ENCODE data around the gene CACNA1G. TPM values are rescaled to one million over a fixed set of nuclear protein-coding genes. Genes with fewer than 3 reads are reported as not detected.

The CACNA1G gene
- total RNA-seq, 1 donor from 2014 or later, result 0.10 TPM

DNA sequence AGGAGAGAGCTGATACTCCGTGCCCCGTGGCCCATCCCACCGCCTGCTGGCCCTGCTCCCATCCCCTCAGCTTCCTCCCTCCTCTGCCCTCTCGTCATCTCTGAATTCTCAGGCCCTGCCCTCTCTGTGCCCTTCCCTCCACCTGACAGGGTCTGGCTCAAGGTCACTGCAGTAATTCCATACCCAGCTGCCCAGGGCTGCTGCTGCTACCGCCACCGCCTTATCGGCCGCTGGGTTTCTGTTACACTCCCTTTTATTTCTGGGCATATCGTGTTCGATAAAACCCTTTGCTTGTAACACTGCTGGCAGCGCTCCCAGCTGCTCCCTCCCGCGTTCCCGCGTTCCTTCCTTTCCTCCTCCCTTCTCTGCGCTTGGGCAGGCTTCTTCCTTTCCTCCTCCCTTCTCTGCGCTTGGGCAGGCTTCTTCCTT lies 26.8 kb upstream of the CACNA1G start:
- peak; percentile 23 for DNase-seq (ENCODE audit: low read depth)

DNA sequence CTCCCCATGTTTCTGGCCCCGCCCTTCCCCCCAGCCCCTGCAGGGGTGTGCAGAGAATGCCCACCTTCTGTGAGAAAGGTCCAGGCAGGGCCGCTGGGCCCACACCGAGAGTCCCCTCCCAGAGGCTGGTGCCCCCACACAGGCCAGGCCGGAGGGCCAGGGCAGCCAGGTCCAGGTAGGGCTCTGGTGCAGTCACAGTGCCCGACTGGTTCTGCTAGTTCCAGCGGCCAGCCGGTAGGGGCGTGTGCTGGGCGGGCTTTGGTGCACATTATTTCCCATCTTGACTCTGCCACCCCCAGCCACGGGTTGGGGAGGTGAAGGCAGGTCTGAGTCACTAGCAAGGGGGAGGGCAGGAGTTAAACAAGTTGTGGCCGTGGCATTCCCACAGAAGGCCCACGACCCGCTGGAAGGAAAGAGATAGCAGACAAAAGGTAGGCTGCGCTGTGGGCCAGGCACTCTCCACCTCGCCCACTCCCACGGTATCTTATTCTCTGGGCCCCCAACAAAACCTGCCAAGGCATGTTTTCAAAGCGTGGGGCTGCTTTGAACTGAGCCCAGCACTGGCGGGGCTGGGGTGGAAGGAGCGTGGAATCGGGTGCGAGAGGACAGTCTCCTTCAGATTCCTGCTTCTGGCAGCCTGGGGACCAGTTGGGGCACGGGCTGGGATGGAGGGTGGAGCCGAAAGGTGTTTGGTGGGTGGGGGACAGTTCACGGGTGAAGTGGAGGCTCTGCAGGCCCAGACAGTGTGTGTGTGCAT lies 26.1 kb upstream of the CACNA1G start:
- peak; percentile 51 for DNase-seq (ENCODE audit: low read depth)

DNA sequence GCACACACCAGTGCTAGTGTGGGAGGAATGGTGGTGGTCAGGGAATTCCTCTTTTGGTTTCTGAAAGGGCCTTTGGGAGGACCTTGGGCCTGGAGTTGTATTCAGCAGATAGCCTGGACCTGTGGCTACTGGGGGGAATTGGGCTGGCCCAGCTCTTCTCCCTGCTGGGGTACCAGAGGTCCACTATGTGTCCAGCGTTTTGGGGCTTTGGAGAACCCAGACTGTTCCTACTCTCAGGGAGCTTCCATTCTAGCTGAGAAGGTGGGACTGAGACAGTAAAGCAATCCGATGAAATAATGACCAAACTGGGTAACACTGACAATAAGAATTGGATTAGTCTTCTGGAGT lies 25.6 kb upstream of the CACNA1G start:
- no peak for DNase-seq (ENCODE audit: low read depth)

DNA sequence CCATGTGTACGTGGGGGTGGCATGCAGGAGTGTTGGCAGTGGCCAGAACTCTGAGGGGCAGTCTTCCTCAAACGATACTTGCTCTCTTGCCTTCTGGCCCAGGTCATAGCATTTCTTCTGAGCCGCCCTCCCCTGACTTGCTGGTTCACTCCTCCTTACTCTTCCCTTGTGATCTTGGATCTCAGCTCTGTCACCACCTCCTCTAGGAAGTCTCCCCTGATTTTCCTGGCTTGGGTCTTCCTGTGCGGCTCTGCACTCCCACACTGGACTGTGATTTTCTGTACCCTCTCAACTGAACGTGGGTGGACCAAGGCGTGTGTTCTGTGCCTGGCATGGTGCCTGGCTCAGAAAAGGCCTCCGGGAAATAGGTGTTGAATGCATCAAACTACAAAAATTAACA lies 25.1 kb upstream of the CACNA1G start:
- no peak for DNase-seq (ENCODE audit: low read depth)

DNA sequence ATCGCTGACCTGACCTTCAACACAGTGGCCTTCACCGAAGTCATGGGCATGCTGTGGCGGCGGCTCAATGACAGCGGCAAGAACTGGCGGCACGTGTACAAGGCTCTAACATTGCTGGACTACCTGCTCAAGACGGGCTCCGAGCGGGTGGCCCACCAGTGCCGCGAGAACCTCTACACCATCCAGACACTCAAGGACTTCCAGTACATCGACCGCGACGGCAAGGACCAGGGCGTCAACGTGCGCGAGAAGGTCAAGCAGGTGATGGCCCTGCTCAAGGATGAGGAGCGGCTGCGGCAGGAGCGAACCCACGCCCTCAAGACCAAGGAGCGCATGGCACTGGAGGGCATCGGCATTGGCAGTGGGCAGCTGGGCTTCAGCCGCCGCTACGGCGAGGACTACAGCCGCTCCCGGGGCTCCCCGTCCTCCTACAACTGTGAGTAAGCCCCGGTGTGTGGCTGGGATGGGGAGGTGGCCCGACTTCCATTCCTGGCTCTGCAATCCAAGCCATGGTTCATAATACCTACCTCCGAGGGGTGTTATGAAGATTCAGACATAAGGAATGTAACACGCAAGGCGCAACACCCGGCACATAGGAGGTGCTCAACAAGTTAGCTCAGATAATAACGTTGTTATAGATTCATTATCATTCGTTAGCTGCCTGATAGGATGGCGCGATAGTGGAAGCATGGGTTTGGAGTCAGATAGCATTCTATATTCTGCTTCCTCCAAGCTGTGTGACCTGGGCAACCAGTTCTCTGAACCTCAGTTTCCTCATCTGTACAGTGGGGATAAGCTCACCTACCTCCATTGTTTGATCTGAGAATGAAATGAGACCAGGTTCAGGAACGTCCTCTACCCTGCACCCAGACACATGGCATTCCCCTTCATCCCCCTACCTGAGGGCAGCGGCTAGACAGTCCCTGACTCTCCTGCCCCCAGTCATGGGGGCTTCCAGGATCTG lies 23.6 kb upstream of the CACNA1G start:
- DNase-seq (ENCODE audit: low read depth), result no peak

DNA sequence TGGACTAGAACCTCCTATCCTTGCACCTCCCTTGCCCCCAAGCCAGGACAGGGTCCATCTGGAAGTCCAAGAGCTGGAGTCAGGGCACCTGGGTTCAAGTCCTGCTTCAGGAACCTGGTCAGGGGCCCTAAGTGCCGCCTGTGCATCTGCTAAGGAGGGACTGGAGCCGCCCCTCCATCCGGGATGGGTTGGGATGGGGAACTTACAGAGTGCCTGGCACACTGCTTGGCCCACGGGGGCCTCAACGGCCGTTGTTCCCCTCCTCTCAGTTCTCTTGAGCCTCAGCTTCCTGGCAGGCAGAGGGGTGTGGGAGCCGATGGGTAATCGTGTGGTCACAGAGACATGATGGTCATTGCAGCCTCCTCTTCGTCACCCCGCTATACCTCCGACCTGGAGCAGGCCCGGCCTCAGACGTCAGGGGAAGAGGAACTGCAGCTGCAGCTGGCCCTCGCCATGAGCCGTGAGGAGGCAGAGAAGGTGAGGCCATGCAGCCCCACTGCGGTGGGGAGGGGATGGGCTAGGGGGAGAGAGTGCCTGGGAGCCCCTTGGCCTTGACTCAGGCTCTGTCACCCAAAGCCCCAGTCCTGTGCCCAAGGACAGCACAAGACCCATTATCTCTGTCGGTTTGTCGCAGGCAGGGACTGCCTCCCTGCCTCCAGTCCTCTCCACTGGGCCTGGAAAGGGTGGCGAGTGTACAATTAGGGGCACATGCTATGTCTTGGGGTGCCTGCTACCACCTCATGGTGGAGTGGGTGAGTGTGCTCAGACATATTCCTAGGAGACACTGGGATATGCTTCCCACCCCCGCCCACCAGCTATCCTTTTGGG lies 22.6 kb upstream of the CACNA1G start:
- DNase-seq (ENCODE audit: low read depth), result no peak

DNA sequence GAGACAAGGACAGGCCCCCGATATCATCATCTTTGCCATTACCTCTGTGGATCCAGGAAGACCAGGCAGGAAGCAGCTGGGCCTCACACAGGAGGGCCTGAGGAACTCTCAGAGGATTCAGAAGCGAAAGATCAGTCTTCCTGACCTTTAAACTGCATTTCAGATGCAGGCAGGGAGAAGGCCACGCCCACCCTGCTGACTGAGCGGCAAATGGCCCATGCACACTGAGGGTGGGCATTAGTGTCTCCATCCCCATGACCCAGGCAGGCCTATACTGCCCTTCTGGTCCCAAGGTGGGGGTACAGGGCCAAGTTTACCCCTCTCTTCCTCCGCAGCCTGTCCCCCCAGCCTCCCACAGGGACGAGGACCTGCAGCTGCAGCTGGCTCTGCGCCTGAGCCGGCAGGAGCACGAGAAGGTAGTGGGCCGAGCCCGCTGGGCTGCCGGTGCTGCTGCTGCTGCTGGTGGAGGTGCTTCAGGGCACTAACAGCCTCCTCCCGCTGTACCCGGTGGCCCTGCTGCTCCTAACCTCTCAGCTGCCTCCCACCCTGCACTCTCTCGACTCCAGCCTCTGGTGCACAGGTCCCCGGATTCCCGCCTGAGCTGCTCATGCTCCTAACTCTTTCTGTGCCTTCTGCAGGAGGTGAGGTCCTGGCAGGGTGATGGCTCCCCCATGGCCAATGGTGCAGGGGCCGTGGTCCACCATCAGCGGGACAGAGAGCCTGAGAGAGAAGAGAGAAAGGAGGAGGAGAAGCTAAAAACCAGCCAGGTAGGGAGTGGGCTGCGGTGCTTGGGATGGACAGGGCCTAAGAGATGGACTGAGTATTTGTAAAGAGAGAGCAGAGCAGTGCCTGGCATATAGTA lies 21.7 kb upstream of the CACNA1G start:
- no peak for DNase-seq (ENCODE audit: low read depth)

DNA sequence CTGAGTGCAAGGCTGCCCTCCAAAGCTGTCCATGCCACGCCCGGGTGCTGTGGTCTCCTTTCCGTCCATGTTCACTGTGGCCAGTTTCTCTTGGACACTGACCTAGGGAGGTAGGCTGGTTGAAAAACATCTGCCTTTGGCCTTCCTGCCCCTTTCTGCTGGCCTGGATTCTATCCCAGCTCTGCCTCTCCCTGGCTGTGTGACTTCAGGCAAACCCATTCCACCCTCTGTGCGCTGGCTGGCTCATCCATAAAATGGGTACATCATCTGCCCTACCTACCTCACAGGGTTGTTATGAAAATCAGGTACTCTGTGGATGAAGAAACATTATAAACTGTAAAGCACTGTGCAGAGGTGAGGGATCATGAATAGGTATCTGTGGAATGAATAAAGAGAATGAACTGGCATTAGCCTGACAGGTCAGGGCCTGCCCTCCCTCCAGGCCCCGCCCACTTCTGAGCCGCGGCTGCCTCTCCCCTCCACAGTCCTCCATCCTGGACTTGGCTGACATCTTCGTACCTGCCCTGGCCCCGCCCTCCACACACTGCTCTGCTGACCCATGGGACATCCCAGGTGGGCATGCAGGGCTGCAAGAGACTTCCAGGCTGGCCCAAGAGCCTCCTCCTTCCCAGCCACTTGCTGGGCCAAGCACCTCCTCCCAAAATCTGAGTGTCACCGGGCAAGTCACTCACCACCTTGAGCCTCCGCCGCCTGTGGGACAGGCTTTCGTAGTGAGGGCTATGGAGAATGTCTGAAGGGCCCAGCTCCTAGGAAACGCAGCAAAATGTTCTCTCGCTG lies 20.6 kb upstream of the CACNA1G start:
- DNase-seq (ENCODE audit: low read depth), result no peak

DNA sequence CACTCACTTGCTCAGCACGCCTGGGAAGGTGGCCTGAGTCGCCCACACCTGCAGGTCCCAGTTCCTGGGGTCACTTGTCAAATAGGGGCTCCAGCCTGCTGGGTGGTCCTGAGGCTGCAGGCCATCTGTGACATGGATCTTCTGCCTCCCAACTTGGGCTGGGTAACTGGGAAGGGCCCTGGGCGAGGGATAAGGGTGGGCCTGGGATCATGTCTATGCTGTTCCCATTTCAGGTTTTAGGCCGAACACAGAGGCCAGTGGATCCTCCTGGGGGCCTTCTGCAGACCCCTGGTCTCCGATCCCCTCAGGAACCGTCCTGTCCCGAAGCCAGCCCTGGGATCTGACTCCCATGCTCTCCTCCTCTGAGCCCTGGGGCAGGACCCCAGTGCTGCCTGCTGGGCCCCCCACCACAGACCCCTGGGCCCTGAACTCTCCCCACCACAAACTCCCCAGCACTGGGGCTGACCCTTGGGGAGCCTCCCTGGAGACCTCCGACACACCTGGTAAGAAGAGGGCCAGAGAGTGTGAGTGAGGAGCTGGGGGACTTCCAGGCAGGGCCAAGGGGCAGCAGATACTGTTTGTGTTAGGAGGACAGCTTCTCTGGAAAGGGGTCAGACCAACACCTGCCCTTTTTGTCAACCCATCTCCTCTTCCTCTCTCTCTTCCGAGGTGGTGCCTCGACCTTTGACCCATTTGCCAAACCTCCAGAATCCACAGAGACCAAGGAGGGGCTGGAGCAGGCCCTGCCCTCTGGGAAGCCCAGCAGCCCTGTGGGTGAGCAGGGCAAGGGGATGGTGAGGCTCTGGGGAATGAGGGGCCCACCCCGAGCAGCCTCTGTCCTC lies 19.7 kb upstream of the CACNA1G start:
- DNase-seq (ENCODE audit: low read depth), result no peak

DNA sequence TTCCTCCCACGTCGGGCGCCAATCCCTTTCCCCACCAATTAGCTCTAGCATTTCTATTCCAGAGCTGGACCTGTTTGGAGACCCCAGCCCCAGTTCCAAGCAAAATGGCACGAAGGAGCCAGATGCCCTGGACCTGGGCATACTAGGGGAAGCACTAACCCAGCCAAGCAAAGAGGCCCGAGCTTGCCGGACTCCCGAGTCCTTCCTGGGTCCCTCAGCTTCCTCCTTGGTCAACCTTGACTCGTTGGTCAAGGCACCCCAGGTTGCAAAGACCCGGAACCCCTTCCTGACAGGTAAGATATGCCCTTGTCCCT lies 19.2 kb upstream of the CACNA1G start:
- no peak for DNase-seq (ENCODE audit: low read depth)

DNA sequence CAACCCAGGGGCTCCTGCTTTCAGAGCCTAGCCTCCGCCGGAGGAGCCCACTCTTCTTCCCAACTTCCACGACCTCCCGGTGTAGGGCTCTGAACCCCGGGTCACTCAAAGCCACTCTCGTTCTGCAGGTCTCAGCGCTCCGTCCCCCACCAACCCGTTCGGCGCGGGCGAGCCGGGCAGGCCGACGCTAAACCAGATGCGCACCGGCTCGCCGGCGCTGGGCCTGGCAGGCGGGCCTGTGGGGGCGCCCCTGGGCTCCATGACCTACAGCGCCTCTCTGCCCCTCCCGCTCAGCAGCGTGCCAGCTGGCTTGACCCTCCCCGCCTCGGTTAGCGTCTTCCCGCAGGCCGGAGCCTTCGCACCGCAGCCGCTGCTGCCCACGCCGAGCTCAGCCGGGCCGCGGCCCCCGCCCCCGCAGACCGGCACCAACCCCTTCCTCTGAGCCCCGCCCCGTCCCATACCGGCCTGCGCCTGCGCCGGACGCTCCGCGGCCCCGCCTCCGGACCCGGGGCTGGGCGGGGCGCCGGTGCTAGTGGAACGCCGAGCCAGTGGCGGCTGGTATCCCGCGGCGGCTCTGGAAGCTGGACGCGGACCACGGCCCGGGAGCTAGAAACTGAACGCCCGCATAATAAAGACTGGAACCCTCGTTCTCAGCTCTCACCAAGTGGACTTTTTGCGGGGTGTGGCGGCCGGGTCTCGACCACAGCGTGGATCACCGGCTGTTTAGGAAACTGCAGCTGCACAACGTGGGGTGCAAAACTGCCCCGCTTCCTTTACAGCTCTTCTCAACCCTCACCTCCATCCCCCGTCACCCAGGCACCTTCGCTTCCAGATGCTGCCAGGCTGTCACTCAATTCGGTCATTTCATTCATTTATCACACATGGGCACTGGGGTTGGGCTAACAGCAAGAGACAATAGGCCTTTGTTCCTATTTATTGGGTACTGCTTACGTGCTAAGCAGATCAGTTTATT lies 18.5 kb upstream of the CACNA1G start:
- DNase-seq (ENCODE audit: low read depth), result peak; percentile 40

DNA sequence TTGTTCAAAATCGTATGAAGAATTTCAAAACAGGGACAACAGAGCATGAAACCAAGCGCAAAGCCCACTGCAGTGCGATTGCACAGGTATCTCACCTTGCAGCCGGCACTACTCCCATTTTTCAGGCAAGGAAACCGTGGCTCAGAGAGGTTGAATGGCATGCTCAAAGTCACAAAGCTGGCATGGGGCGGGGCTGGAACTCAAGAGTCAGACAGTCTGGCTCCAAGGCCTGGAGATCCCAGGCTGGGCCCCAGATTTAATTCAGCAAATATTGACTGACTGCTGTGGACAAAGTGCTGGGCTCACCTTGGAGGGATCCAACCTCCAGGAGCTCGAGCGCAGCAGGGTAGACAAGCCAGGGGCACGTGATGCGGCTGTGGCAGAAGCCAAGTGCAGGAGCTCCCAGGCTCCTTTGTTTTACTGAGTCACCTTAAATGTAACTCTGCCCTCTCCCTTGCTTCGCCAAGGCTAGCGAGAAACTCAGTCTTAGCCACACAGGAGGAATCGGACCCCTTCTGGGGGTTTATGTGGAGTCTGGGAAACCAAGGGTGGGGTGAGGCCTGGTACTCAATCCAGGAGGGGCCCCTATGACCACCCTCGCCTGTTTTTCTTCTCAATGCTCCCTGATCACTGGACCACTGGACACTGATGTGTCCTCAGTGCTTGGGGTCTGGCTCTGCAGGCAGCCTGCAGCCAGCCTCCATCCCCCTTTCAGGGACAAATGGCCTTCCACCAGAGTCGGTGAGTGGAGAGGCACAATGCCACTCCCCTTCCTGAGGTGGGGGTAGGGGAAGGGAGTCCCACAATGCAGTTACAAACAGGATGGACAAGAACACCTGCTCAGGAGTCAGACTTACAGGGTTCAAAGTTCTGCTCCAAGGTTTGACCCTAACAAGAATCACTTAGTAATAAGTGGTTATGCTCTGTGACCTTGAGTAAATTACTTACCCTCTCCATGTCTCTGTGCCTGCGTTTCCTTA lies 17.4 kb upstream of the CACNA1G start:
- no peak for DNase-seq (ENCODE audit: low read depth)

DNA sequence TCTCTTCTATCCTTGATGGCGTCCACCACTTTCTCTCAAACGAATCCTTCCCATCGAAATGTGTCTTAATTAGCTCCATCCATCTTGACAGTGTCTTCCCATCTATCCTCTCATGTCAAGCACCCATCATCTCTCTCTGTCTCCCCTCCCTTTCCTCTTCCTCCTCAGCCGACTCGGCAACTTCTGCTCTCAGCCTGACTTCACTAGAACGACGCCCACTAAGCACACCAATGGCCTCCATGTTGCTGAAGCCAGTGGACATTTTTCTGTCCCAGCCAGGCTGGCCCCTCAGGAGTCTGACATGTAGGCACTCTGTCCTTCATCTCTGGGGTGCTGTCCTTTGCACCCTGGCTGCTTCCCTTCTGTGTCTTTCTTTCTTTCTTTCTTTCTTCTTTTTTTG lies 16.0 kb upstream of the CACNA1G start:
- DNase-seq (ENCODE audit: low read depth), result no peak

DNA sequence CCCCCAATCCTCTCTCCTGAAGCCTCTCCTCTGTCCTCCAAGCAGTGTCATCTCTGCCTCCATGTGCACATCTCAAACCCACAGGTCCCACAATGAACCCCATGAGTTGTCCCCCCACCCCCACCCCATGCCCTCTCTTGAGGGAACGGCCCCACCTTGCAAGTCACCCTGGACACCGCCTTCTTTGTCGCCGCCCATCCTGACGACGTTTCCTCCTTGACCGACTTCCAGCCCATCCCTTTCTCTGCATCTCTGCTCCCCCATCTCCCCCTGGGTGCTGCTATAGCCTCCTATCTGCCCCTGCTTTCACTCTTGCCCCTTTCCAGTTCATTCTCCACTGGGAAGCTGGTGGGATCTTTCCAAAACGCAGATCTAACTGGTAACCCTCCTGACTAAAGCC lies 15.2 kb upstream of the CACNA1G start:
- DNase-seq (ENCODE audit: low read depth), result no peak

DNA sequence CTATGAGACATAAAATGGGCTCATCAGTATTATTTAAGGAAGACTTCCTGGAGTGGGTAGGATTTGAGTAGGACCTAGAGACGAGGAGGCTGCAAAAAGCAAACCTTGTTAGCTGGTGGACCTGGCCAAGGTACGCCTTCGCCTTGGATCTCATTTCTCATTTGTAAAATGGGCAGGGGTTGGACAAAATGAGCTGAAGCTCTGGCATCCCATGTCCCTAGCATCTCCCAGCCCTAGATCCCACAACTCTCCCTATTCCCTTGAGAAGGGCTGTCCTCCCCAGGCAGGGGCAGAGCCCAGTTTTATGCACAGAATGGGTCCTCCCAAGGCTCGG lies 13.8 kb upstream of the CACNA1G start:
- no peak for DNase-seq (ENCODE audit: low read depth)

DNA sequence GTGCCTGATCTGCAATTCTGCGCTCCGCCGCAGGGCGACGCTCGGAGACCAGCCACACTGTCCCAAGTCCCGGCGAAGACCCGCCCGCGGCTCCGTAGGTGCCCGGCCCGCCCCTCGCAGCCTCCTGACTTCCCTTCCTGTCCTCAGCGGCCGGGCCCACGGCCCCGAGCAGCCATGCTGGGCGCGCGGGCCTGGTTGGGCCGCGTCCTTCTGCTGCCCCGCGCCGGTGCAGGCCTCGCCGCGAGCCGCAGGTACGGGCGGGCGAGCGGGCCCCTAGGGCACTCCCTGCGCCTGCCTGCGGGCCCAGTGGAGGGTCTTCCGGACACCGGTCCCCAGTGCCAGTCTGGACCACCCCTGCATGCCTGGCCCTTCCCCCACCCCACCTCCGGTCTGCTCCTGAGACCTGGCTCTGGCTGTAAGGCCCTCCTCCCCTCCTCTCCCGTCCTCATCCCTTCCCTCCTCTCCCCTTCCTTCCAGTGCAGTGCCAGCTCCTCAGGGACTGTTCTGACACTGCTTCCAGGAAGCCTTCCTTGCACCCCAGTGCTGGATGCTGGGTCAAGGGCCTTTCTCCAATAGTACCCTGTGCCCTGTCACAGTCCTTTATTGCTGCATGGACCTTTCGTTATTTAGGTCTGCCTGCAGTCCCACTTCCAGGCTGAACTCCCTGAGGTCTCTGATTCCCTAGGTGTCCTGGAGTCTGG lies 13.3 kb upstream of the CACNA1G start, which contains the start of gene SPATA20:
Gene SPATA20, plus strand, starts transcription at position 140 of the 701 bp plus-strand sequence. Its CDS starts 35 bp downstream, at position 175.
- DNase-seq (ENCODE audit: low read depth), result peak; percentile 72

DNA sequence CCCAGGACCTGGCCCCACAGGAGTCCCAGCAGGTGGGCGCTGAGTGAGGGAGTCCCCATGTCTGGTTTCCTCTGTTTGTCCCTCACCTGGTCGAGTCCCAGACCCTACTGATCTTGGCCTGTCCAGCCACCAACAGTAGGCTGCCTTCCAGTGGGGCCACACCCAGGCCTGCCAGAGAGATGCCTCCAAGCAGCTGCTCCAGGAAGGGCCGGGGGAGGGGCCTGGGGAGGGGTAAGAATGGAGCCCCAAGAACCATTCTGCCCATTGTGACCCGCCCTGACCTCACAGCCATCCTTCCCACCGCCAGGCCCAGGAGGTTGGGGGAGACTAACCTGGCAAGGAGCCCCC lies 12.8 kb upstream of the CACNA1G start:
- no peak for DNase-seq (ENCODE audit: low read depth)

Measured in renal cortical epithelial cell (primary cell).